Caco-2 (cell line): Measurements from ENCODE around the gene NUP93. TPM values are rescaled to one million over a fixed set of nuclear protein-coding genes. Genes with fewer than 3 reads are reported as not detected.
"Not testable (repeated sequence)": the region's sequence is repeated elsewhere in the genome, so short reads cannot be mapped to it uniquely, and the experiment has no call there.

Experiments
- BruUV-seq: library from RNA; stranded (reverse); fragments of 400-500 nt; replicated peaks from 2 replicates; lab custom pipeline; 2021; lab: Mats Ljungman, UMichigan
- CTCF ChIA-PET: fragments of 300-600 bp; sonication (Branson Sonifier 250); formaldehyde crosslinking; loops from one replicate; lab custom pipeline; 2022; ENCODE audit warnings: antibody characterized with exemption; lab: Charles Lee
- POLR2A ChIA-PET: fragments of 300-600 bp; sonication (Branson Sonifier 250); formaldehyde crosslinking; loops from one replicate; lab custom pipeline; 2022; ENCODE audit warnings: antibody characterized with exemption; lab: Charles Lee
- DNase-seq, 2 experiments: peaks; one replicate each; pipeline versions ENCODE4 v3.0.0 to v3.0.0-alpha.2; 2020 to 2022
- H3K27me3 ChIP-seq: replicated peaks from 2 replicates; pipeline ENCODE4 v1.6.0; 2011; ENCODE audit warnings: low read length; ENCODE audit not compliant: control insufficient read depth, insufficient read depth
- H3K36me3 ChIP-seq: 2 replicates; pipeline ENCODE4 v1.5.1; 2011; ENCODE audit warnings: low read length; ENCODE audit not compliant: control insufficient read depth, insufficient read depth
- H3K4me1 ChIP-seq: fragments of 250-450 bp; sonication (Bioruptor Pico); 2 replicates; pipeline ENCODE4 v1.5.1; 2020; ENCODE audit warnings: mild to moderate bottlenecking
- H3K4me3 ChIP-seq: 2 replicates; pipeline ENCODE4 v1.5.1; 2011; ENCODE audit warnings: low read depth, mild to moderate bottlenecking, control low read depth, low read length
- H3K9me3 ChIP-seq: fragments of 250-450 bp; sonication (Bioruptor Pico); 2 replicates; pipeline ENCODE4 v1.5.1; 2020; ENCODE audit warnings: mild to moderate bottlenecking, moderate library complexity
- H3K27ac Mint-ChIP-seq: one replicate; pipeline ENCODE4 v1.8.0; 2022; ENCODE audit warnings: mixed read lengths; ENCODE audit not compliant: unreplicated experiment
- H3K27me3 Mint-ChIP-seq: one replicate; pipeline ENCODE4 v1.8.0; 2022; ENCODE audit warnings: mixed read lengths; ENCODE audit not compliant: insufficient read depth, unreplicated experiment
- H3K36me3 Mint-ChIP-seq: one replicate; pipeline ENCODE4 v1.8.0; 2022; ENCODE audit warnings: mild to moderate bottlenecking, mixed read lengths; ENCODE audit not compliant: insufficient read depth, unreplicated experiment
- H3K4me1 Mint-ChIP-seq: one replicate; pipeline ENCODE4 v1.8.0; 2022; ENCODE audit warnings: low read depth, mixed read lengths; ENCODE audit not compliant: unreplicated experiment
- H3K4me3 Mint-ChIP-seq: one replicate; pipeline ENCODE4 v1.8.0; 2022; ENCODE audit warnings: mild to moderate bottlenecking, moderate library complexity, mixed read lengths; ENCODE audit not compliant: unreplicated experiment
- H3K9me3 Mint-ChIP-seq: one replicate; pipeline ENCODE4 v1.8.0; 2022; ENCODE audit warnings: mixed read lengths; ENCODE audit not compliant: unreplicated experiment
- intact Hi-C: fragments of 100-400 bp; cut with micrococcal nuclease; formaldehyde crosslinking; loops from one replicate; pipeline ENCODE4 v1.10.0; 2022; ENCODE audit not compliant: unreplicated experiment
- total RNA-seq: library from RNA; stranded (reverse); gene quantifications from 2 replicates; pipeline ENCODE4 v1.2.3, GENCODE V29; 2022
- TF ChIP-seq, protein P1 (sequence below), 2 experiments: fragments of 200-600 bp in 1 of 2; IDR thresholded peaks; 1 replicate in 1 of 2; 2 replicates in 1 of 2; pipeline versions ENCODE4 v1.5.1 to v1.8.0; 2011 to 2022; ENCODE audit warnings: antibody characterized with exemption in 1 of 2, control low read depth in 1 of 2, inconsistent platforms in 1 of 2, low read depth in 1 of 2, low read length in 1 of 2, mild to moderate bottlenecking in 1 of 2, moderate library complexity in 1 of 2; ENCODE audit not compliant: insufficient read depth in 1 of 2, severe bottlenecking in 1 of 2, unreplicated experiment in 1 of 2

The NUP93 gene
- total RNA-seq, 1 experiment from 2014 or later = 148 TPM

GRCh38 chr16:56716761-56717160 is 13.2 kb upstream of the NUP93 start:
- H3K4me1 Mint-ChIP-seq = no peaks in the 10 kb centered on the region
- H3K9me3 ChIP-seq = no peaks in the 10 kb centered on the region
- intact Hi-C loops = no loop called here
- H3K9me3 Mint-ChIP-seq = no peaks in the 10 kb centered on the region
- H3K27me3 Mint-ChIP-seq = peaks cover 4% of the 10 kb centered on the region
- CTCF ChIA-PET = no interaction called here
- no peaks in the 10 kb centered on the region for H3K36me3 ChIP-seq
- no peak overlapping the region for H3K4me3 ChIP-seq
- TF ChIP-seq, protein P1, sequence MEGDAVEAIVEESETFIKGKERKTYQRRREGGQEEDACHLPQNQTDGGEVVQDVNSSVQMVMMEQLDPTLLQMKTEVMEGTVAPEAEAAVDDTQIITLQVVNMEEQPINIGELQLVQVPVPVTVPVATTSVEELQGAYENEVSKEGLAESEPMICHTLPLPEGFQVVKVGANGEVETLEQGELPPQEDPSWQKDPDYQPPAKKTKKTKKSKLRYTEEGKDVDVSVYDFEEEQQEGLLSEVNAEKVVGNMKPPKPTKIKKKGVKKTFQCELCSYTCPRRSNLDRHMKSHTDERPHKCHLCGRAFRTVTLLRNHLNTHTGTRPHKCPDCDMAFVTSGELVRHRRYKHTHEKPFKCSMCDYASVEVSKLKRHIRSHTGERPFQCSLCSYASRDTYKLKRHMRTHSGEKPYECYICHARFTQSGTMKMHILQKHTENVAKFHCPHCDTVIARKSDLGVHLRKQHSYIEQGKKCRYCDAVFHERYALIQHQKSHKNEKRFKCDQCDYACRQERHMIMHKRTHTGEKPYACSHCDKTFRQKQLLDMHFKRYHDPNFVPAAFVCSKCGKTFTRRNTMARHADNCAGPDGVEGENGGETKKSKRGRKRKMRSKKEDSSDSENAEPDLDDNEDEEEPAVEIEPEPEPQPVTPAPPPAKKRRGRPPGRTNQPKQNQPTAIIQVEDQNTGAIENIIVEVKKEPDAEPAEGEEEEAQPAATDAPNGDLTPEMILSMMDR (IDR thresholded peaks at IDR 0.05; ENCODE audit: insufficient read depth in 1 of 2, low read depth in 1 of 2, low read length in 1 of 2, severe bottlenecking in 1 of 2, unreplicated experiment in 1 of 2) = no peak
- H3K27me3 ChIP-seq = no peaks in the 10 kb centered on the region
- POLR2A ChIA-PET = no interaction called here
- no peak overlapping the region for H3K4me3 Mint-ChIP-seq
- no peaks in the 10 kb centered on the region for H3K36me3 Mint-ChIP-seq
- H3K27ac Mint-ChIP-seq = no peak overlapping the region
- BruUV-seq = no TSS peak
- no peak for DNase-seq
- H3K4me1 ChIP-seq = no peaks in the 10 kb centered on the region

DNA sequence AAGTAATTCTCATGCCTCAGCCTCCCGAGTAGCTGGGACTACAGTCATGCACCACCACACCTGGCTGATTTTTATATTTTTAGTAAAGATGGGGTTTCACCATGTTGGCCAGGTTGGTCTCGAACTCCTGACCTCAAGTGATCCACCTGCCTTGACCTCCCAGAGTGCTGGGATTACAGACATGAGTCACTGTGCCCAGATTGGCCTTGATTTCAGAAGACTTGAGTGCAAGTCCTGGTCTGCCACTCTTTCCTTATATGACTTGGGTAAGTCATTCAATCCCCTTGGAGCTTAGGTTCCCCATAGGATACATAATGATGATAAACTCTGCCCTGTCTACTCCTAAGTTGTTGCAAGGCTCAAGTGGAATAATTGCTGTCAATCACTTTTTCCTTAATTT is 12.4 kb upstream of the NUP93 start:
- CTCF ChIA-PET = interaction anchor here (1.0 kb wide), 1 partner anchor 15 kb away, joined by 6 read pairs; no protein-coding TSS in a partner anchor
- DNase-seq, H3K27me3 Mint-ChIP-seq, H3K4me3 ChIP-seq, H3K9me3 Mint-ChIP-seq, H3K9me3 ChIP-seq, intact Hi-C loops, H3K27me3 ChIP-seq, H3K4me1 Mint-ChIP-seq, H3K27ac Mint-ChIP-seq, H3K4me3 Mint-ChIP-seq, H3K36me3 ChIP-seq, H3K36me3 Mint-ChIP-seq, H3K4me1 ChIP-seq, POLR2A ChIA-PET, BruUV-seq: not testable (repeated sequence)

DNA sequence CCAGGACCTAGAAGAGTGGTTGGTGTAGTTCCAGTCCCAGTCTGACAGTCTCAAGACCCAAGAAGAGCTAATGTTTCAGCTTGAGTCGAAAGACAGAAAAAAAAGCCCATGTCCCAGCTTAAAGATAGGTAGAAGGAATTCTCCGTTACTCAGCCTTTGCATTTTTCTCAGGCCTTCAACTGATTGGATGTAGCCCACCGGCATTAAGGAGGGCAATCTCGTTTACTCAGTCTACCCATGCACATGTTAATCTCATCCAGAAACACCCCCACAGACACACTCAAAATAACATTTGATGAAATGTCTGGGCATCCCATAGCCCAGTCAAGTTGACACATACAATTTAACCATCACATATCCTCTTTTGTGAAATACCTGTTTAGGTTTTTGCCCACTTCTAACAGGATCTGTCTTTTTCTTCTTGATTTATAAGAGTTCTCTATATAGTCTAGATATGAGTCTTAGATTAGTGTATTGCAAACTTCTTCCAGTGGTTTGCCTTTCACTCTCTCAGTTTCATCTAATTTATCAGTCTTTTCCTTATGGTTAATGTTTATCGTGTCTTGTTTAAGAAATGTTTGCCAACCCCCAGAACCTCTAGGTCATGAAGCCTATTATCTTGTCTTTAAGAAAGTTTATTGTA is 7.6 kb upstream of the NUP93 start:
- POLR2A ChIA-PET = no interaction called here
- peaks cover 2% of the 10 kb centered on the region for H3K27me3 Mint-ChIP-seq
- intact Hi-C loops = no loop called here
- CTCF ChIA-PET = no interaction called here
- TF ChIP-seq, protein P1 (IDR thresholded peaks at IDR 0.05; ENCODE audit: insufficient read depth in 1 of 2, low read depth in 1 of 2, low read length in 1 of 2, severe bottlenecking in 1 of 2, unreplicated experiment in 1 of 2) = no peak
- 0 out of 2 replicates have a peak, but pooled peaks cover 5% of the 10 kb centered on the region for H3K9me3 ChIP-seq
- no TSS peak for BruUV-seq
- H3K36me3 ChIP-seq = no peaks in the 10 kb centered on the region
- H3K27me3 ChIP-seq = no peaks in the 10 kb centered on the region; the same call in 1 of the 2 replicates
- no peaks in the 10 kb centered on the region for H3K9me3 Mint-ChIP-seq
- H3K4me1 ChIP-seq = no peaks in the 10 kb centered on the region
- no peak overlapping the region for H3K4me3 Mint-ChIP-seq
- H3K4me3 ChIP-seq = no peak overlapping the region
- H3K27ac Mint-ChIP-seq = no peak overlapping the region
- H3K4me1 Mint-ChIP-seq = no peaks in the 10 kb centered on the region
- DNase-seq = no peak
- no peaks in the 10 kb centered on the region for H3K36me3 Mint-ChIP-seq
